Hepatocyte (in vitro differentiated cells): ENCODE data around the gene SIM2.

Source experiments
- EZH2 ChIP-seq: fragments of 200-600 bp; sonication (generic); IDR thresholded peaks from 2 replicates; pipeline ENCODE4 v1.6.1; 2016; ENCODE audit warnings: antibody characterized with exemption, mild to moderate bottlenecking, borderline replicate concordance
- EZH2phosphoT487 ChIP-seq: fragments of 200-600 bp; sonication (generic); IDR thresholded peaks from one replicate; pipeline ENCODE4 v1.6.1; 2018; ENCODE audit warnings: antibody characterized with exemption, mild to moderate bottlenecking, low read depth, moderate library complexity; ENCODE audit not compliant: unreplicated experiment, severe bottlenecking
- TF ChIP-seq, protein P1 (sequence below): fragments of 200-600 bp; sonication (generic); IDR thresholded peaks from 2 replicates; pipeline ENCODE4 v1.5.1; 2016; ENCODE audit warnings: antibody characterized with exemption, mild to moderate bottlenecking; ENCODE audit not compliant: poor library complexity

DNA sequence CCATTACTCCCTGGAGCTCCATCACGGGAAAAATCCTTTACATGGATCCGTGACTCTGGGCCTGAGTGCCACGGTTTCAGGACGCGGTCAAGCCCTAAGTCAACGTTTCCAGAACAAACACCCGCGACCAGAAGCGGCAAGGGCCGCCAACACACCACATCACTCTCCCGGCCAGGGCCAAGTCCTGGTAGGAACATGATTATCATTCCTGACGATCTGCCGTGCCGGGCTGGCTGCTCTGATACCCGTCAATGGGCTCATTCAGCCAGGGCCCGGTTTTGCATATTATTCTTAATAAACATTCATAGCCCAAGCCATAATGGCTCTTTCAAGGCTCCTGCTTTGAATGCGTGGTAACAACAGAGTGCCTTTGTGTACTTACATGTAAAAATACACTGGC, 44.6 kb upstream of the SIM2 start:
- no peak for TF ChIP-seq EZH2
- TF ChIP-seq, protein P1, sequence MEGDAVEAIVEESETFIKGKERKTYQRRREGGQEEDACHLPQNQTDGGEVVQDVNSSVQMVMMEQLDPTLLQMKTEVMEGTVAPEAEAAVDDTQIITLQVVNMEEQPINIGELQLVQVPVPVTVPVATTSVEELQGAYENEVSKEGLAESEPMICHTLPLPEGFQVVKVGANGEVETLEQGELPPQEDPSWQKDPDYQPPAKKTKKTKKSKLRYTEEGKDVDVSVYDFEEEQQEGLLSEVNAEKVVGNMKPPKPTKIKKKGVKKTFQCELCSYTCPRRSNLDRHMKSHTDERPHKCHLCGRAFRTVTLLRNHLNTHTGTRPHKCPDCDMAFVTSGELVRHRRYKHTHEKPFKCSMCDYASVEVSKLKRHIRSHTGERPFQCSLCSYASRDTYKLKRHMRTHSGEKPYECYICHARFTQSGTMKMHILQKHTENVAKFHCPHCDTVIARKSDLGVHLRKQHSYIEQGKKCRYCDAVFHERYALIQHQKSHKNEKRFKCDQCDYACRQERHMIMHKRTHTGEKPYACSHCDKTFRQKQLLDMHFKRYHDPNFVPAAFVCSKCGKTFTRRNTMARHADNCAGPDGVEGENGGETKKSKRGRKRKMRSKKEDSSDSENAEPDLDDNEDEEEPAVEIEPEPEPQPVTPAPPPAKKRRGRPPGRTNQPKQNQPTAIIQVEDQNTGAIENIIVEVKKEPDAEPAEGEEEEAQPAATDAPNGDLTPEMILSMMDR = no peak
- TF ChIP-seq EZH2phosphoT487 = no peak
